GM12878 (cell line): ENCODE measurements around the gene RNFT2. TPM values are rescaled to one million over a fixed set of nuclear protein-coding genes. Genes with fewer than 3 reads are reported as not detected.

Source experiments
- ATAC-seq: fragments of 200-7000 bp; cut with Tn5 transposase; 3 replicates; pipeline ENCODE4 v1.9.1; 2020; ENCODE audit warnings: mild to moderate bottlenecking, moderate library complexity
- BruUV-seq: library from RNA; stranded (reverse); fragments of 400-500 nt; replicated peaks from 2 replicates; lab custom pipeline; 2021; lab: Mats Ljungman, UMichigan
- CTCF ChIA-PET: fragments of 300-600 bp; sonication (Branson Sonifier 250); formaldehyde crosslinking; extraction: SDS; loops from one replicate; lab custom pipeline; 2021; ENCODE audit warnings: inconsistent platforms; lab: Yijun Ruan, JAX
- POLR2A ChIA-PET: fragments of 350-600 bp; formaldehyde crosslinking; extraction: SDS; loops from one replicate; lab custom pipeline; 2021; ENCODE audit warnings: inconsistent platforms; lab: Charles Lee
- RAD21 ChIA-PET: fragments of 300-600 bp; sonication (Branson Sonifier 250); formaldehyde crosslinking; loops from one replicate; lab custom pipeline; 2023; ENCODE audit warnings: antibody characterized with exemption; ENCODE audit not compliant: unreplicated experiment; lab: Charles Lee
- SMC1A ChIA-PET: fragments of 300-600 bp; sonication (Branson Sonifier 250); formaldehyde crosslinking; loops from one replicate; lab custom pipeline; 2023; ENCODE audit not compliant: unreplicated experiment, uncharacterized antibody; lab: Charles Lee
- DNase-seq: peaks from one replicate; pipeline ENCODE4 v3.0.0-alpha.2; 2011; ENCODE audit warnings: low read depth, low spot score
- FAIRE-seq: peaks from 3 replicates; lab custom pipeline; 2011; peaks lifted over from hg19 to GRCh38; lab: Jason Lieb, UNC
- H2AFZ ChIP-seq: 2 replicates; pipeline ENCODE4 v1.6.0; 2011; ENCODE audit warnings: low read depth, low read length, control low read depth; ENCODE audit not compliant: control insufficient read depth
- H3K27ac ChIP-seq: 2 replicates; pipeline ENCODE4 v1.5.1; 2011; ENCODE audit warnings: control low read depth; ENCODE audit not compliant: control insufficient read depth, insufficient read depth
- H3K27me3 ChIP-seq, 2 experiments: replicated peaks in 1 of 2; 2 replicates each; pipeline versions ENCODE4 v1.6.0 to v1.6.1; 2011; ENCODE audit warnings: low read length in 1 of 2; ENCODE audit not compliant: control insufficient read depth in 2 of 2, insufficient read depth in 2 of 2
- H3K36me3 ChIP-seq, 2 experiments: 2 replicates each; pipeline ENCODE4 v1.5.1; 2011; ENCODE audit warnings: low read length in 1 of 2; ENCODE audit not compliant: control insufficient read depth in 2 of 2, insufficient read depth in 2 of 2
- H3K4me1 ChIP-seq: 2 replicates; pipeline ENCODE4 v1.6.1; 2011; ENCODE audit warnings: mild to moderate bottlenecking, low read length, moderate library complexity, mixed read lengths; ENCODE audit not compliant: control insufficient read depth, insufficient read depth
- H3K4me2 ChIP-seq: 2 replicates; pipeline ENCODE4 v1.6.0; 2011; ENCODE audit warnings: control low read depth; ENCODE audit not compliant: control insufficient read depth, insufficient read depth
- H3K4me3 ChIP-seq: fragments of 200-600 bp; sonication (generic); 2 replicates; pipeline ENCODE4 v1.5.1; 2016
- H3K79me2 ChIP-seq: 2 replicates; pipeline ENCODE4 v1.6.0; 2011; ENCODE audit warnings: low read length; ENCODE audit not compliant: control insufficient read depth, insufficient read depth
- H3K9ac ChIP-seq: 2 replicates; pipeline ENCODE4 v1.8.0; 2011; ENCODE audit warnings: low read length, control low read depth, mixed read lengths; ENCODE audit not compliant: control insufficient read depth, insufficient read depth
- H3K9me3 ChIP-seq: replicated peaks from 3 replicates; pipeline ENCODE4 v1.5.1; 2011; ENCODE audit warnings: mild to moderate bottlenecking, low read length; ENCODE audit not compliant: control insufficient read depth, insufficient read depth
- H4K20me1 ChIP-seq: 2 replicates; pipeline ENCODE4 v1.6.0; 2011; ENCODE audit not compliant: control insufficient read depth, insufficient read depth
- BCL11A ChIP-seq: IDR thresholded peaks from 2 replicates; pipeline ENCODE4 v1.6.1; 2011; ENCODE audit warnings: low read depth, low read length
- CBX5 ChIP-seq: sonication (generic); IDR thresholded peaks from 2 replicates; pipeline ENCODE4 v1.6.1; 2016; ENCODE audit warnings: low read depth, moderate library complexity, mild to moderate bottlenecking, inconsistent platforms
- PAX8 ChIP-seq: fragments of 450-650 bp; IDR thresholded peaks from 2 replicates; pipeline ENCODE4 v1.6.1; 2017; ENCODE audit warnings: mild to moderate bottlenecking, moderate library complexity
- SUZ12 ChIP-seq: fragments of 200-600 bp; sonication (generic); IDR thresholded peaks from one replicate; pipeline ENCODE4 v1.6.1; 2018; ENCODE audit warnings: antibody characterized with exemption, mild to moderate bottlenecking; ENCODE audit not compliant: unreplicated experiment
- TCF12 ChIP-seq: IDR thresholded peaks from 2 replicates; pipeline ENCODE4 v1.6.1; 2011; ENCODE audit warnings: low read depth, mild to moderate bottlenecking, low read length
- ZNF24 ChIP-seq: fragments of 450-650 bp; IDR thresholded peaks from 2 replicates; pipeline ENCODE4 v1.6.1; 2017; ENCODE audit warnings: antibody characterized with exemption, mild to moderate bottlenecking
- ZSCAN29 ChIP-seq: fragments of 450-650 bp; IDR thresholded peaks from 2 replicates; pipeline ENCODE4 v1.6.1; 2017; ENCODE audit warnings: mild to moderate bottlenecking, moderate library complexity
- WGBS: methylation state at CpG from one replicate; pipeline ENCODE4 v1.1.6; 2016; ENCODE audit warnings: low lambda C conversion rate; ENCODE audit not compliant: insufficient replicate concordance, insufficient coverage; ENCODE audit errors: missing lambda C conversion rate; 5-methylcytosine and 5-hydroxymethylcytosine counted together
- in situ Hi-C: fragments of 300-500 bp; cut with MboI; formaldehyde crosslinking; loops from 9 replicates; pipeline ENCODE4 v1.14.3; 2018; ENCODE audit warnings: mixed read lengths
- intact Hi-C: fragments of 100-400 bp; cut with micrococcal nuclease; formaldehyde crosslinking; loops from one replicate; pipeline ENCODE4 v1.14.2; 2022; ENCODE audit not compliant: unreplicated experiment
- polyA plus RNA-seq, 11 experiments: library from polyadenylated mRNA; depleted of rRNA in 4 of 11; unstranded in 6 of 11; stranded (reverse) in 5 of 11; fragments of >200 nt; fragmentation: Nextera tagmentation in 4 of 11; fragmentation: Illumina TruSeq in 1 of 11; extraction: Ambion mirVana in 4 of 11; extraction: Trizol in 1 of 11; gene quantifications; 1 replicate in 1 of 11; 2 replicates in 10 of 11; pipeline versions ENCODE4 v1.2.1 to v1.2.3, GENCODE V29; 2011 to 2016; ENCODE audit warnings: inconsistent platforms in 2 of 11, missing spikeins in 2 of 11, low read depth in 1 of 11
- total RNA-seq, 4 experiments: library from RNA; depleted of rRNA in 3 of 4; stranded (reverse); fragments of >200 nt in 3 of 4; fragmentation: Illumina TruSeq in 1 of 4; extraction: Trizol in 1 of 4; gene quantifications; 2 replicates each; pipeline versions ENCODE4 v1.2.1 to v1.2.3, GENCODE V29; 2013 to 2021
- TF ChIP-seq, protein P1 (sequence below): fragments of 450-650 bp; formaldehyde crosslinking; IDR thresholded peaks from 2 replicates; pipeline ENCODE4 v1.4.0; 2020; ENCODE audit warnings: mild to moderate bottlenecking, moderate library complexity
- TF ChIP-seq, protein P2 (sequence below): IDR thresholded peaks from 2 replicates; pipeline ENCODE4 v1.6.1; 2012; ENCODE audit warnings: low read depth, low read length, improper control_type of control experiment
- TF ChIP-seq, protein P3 (sequence below): fragments of 450-650 bp; IDR thresholded peaks from 2 replicates; pipeline ENCODE4 v1.6.1; 2017; ENCODE audit warnings: mild to moderate bottlenecking, low read depth, inconsistent platforms; ENCODE audit not compliant: poor library complexity, severe bottlenecking
- TF ChIP-seq, protein P4 (sequence below): fragments of 450-650 bp; formaldehyde crosslinking; IDR thresholded peaks from 2 replicates; pipeline ENCODE4 v1.5.0; 2022; ENCODE audit warnings: mild to moderate bottlenecking, missing genetic modification characterization

Gene RNFT2
- total and polyA plus RNA-seq, 10 of the 15 experiments (the other 5 are each of a cell fraction or from before 2014, with no cell fraction given) = 2.5 to 17.3 (median 9.7) TPM

DNA sequence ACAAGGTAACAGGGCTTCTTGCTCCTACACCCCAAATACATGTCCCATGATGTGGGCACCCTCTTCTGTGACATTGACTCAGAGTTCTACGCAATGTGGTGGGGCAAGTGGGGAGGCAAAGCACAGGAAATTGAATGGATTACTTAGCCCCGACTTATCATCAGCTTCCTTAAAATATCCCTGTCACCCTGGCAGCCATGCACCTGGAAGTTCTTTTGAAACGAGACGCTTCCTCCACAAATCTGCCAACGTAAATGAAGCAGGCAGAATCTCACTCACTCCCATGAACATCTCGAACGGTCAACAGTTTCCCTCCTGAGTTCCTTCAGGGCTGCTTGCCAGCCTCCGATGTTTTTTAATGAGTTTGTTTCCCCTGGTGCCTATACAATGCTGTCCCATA lies 33.5 kb downstream of the RNFT2 start (continued):
- TF ChIP-seq, protein P1, sequence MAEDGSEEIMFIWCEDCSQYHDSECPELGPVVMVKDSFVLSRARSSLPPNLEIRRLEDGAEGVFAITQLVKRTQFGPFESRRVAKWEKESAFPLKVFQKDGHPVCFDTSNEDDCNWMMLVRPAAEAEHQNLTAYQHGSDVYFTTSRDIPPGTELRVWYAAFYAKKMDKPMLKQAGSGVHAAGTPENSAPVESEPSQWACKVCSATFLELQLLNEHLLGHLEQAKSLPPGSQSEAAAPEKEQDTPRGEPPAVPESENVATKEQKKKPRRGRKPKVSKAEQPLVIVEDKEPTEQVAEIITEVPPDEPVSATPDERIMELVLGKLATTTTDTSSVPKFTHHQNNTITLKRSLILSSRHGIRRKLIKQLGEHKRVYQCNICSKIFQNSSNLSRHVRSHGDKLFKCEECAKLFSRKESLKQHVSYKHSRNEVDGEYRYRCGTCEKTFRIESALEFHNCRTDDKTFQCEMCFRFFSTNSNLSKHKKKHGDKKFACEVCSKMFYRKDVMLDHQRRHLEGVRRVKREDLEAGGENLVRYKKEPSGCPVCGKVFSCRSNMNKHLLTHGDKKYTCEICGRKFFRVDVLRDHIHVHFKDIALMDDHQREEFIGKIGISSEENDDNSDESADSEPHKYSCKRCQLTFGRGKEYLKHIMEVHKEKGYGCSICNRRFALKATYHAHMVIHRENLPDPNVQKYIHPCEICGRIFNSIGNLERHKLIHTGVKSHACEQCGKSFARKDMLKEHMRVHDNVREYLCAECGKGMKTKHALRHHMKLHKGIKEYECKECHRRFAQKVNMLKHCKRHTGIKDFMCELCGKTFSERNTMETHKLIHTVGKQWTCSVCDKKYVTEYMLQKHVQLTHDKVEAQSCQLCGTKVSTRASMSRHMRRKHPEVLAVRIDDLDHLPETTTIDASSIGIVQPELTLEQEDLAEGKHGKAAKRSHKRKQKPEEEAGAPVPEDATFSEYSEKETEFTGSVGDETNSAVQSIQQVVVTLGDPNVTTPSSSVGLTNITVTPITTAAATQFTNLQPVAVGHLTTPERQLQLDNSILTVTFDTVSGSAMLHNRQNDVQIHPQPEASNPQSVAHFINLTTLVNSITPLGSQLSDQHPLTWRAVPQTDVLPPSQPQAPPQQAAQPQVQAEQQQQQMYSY = no peak
- no peak for TF ChIP-seq PAX8
- no peak for TF ChIP-seq BCL11A
- TF ChIP-seq, protein P2, sequence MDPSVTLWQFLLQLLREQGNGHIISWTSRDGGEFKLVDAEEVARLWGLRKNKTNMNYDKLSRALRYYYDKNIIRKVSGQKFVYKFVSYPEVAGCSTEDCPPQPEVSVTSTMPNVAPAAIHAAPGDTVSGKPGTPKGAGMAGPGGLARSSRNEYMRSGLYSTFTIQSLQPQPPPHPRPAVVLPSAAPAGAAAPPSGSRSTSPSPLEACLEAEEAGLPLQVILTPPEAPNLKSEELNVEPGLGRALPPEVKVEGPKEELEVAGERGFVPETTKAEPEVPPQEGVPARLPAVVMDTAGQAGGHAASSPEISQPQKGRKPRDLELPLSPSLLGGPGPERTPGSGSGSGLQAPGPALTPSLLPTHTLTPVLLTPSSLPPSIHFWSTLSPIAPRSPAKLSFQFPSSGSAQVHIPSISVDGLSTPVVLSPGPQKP = no peak
- no peak for TF ChIP-seq ZNF24
- TF ChIP-seq TCF12 = no peak
- no peak for TF ChIP-seq CBX5
- no peak for TF ChIP-seq ZSCAN29

DNA sequence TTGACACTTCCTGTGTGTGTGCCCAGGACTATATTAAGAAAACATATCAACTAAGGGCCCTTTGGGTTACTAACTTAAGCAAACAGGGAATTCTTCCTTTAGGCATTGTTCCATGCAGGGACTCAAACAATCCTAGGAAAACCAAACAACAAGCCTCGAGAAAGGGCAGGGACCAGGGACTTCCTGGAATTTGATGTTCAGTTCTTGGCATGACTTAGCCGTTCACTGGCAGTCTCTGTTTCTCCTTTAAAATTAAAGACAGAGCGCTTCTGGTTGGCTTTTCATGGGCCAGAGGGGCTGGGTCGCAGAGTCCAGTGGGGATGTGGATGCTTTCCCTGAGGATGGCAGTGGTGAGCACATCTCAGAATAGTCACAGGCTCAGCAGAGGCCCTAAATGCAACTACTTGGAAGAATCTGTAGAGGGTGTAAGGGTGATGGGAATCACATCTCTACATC lies 35.2 kb downstream of the RNFT2 start:
- WGBS = 97% methylated on average over 4 of the region's 4 CpGs
- H4K20me1 ChIP-seq = no peaks in the 10 kb centered on the region
- RAD21 ChIA-PET = no interaction called here
- no TSS peak for BruUV-seq
- FAIRE-seq (no peak), DNase-seq (no peak), ATAC-seq (no peak)
- in situ Hi-C loops (no loop called here), intact Hi-C loops (no loop called here)
- H3K9ac ChIP-seq = no peak overlapping the region
- no peak overlapping the region for H3K27ac ChIP-seq
- CTCF ChIA-PET = no interaction called here
- H2AFZ ChIP-seq = no peak overlapping the region
- H3K4me2 ChIP-seq = no peak overlapping the region
- no peaks in the 10 kb centered on the region for H3K4me1 ChIP-seq
- H3K36me3 ChIP-seq = no peaks in the 10 kb centered on the region
- TF ChIP-seq, protein P3, sequence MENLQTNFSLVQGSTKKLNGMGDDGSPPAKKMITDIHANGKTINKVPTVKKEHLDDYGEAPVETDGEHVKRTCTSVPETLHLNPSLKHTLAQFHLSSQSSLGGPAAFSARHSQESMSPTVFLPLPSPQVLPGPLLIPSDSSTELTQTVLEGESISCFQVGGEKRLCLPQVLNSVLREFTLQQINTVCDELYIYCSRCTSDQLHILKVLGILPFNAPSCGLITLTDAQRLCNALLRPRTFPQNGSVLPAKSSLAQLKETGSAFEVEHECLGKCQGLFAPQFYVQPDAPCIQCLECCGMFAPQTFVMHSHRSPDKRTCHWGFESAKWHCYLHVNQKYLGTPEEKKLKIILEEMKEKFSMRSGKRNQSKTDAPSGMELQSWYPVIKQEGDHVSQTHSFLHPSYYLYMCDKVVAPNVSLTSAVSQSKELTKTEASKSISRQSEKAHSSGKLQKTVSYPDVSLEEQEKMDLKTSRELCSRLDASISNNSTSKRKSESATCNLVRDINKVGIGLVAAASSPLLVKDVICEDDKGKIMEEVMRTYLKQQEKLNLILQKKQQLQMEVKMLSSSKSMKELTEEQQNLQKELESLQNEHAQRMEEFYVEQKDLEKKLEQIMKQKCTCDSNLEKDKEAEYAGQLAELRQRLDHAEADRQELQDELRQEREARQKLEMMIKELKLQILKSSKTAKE = no peak
- no peak for TF ChIP-seq SUZ12
- TF ChIP-seq, protein P4, sequence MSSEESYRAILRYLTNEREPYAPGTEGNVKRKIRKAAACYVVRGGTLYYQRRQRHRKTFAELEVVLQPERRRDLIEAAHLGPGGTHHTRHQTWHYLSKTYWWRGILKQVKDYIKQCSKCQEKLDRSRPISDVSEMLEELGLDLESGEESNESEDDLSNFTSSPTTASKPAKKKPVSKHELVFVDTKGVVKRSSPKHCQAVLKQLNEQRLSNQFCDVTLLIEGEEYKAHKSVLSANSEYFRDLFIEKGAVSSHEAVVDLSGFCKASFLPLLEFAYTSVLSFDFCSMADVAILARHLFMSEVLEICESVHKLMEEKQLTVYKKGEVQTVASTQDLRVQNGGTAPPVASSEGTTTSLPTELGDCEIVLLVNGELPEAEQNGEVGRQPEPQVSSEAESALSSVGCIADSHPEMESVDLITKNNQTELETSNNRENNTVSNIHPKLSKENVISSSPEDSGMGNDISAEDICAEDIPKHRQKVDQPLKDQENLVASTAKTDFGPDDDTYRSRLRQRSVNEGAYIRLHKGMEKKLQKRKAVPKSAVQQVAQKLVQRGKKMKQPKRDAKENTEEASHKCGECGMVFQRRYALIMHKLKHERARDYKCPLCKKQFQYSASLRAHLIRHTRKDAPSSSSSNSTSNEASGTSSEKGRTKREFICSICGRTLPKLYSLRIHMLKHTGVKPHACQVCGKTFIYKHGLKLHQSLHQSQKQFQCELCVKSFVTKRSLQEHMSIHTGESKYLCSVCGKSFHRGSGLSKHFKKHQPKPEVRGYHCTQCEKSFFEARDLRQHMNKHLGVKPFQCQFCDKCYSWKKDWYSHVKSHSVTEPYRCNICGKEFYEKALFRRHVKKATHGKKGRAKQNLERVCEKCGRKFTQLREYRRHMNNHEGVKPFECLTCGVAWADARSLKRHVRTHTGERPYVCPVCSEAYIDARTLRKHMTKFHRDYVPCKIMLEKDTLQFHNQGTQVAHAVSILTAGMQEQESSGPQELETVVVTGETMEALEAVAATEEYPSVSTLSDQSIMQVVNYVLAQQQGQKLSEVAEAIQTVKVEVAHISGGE (CRISPR knock-in tag) = no peak
- no peaks in the 10 kb centered on the region for H3K79me2 ChIP-seq
- POLR2A ChIA-PET = no interaction called here
- no peaks in the 10 kb centered on the region for H3K9me3 ChIP-seq
- no peaks in the 10 kb centered on the region for H3K27me3 ChIP-seq
- no peak overlapping the region for H3K4me3 ChIP-seq
- SMC1A ChIA-PET = no interaction called here
